HepG2 (cell line): ENCODE measurements around the gene BDNF.

Source experiments
- FOXA1 ChIP-seq, 2 experiments: fragments of 450-650 bp in 1 of 2; sonication (generic) in 1 of 2; formaldehyde crosslinking in 1 of 2; IDR thresholded peaks; 2 replicates each; pipeline versions ENCODE4 v1.4.0 to v1.6.1; 2016 to 2020; ENCODE audit warnings: missing genetic modification reagents in 1 of 2
- JUNB ChIP-seq: sonication (generic); formaldehyde crosslinking; IDR thresholded peaks from 2 replicates; pipeline ENCODE4 v1.8.0; 2022; ENCODE audit warnings: missing genetic modification reagents, mild to moderate bottlenecking, borderline replicate concordance
- JUND ChIP-seq: sonication (generic); formaldehyde crosslinking; IDR thresholded peaks from 2 replicates; pipeline ENCODE4 v1.8.0; 2022; ENCODE audit warnings: mild to moderate bottlenecking, missing genetic modification reagents
- YY1 ChIP-seq: IDR thresholded peaks from 2 replicates; pipeline ENCODE4 v1.6.1; 2011; ENCODE audit warnings: low read length, low read depth, moderate library complexity, mild to moderate bottlenecking; ENCODE audit not compliant: insufficient read depth, insufficient replicate concordance
- ZBTB20 ChIP-seq: sonication (generic); formaldehyde crosslinking; IDR thresholded peaks from 2 replicates; pipeline ENCODE4 v1.8.1; 2023; ENCODE audit warnings: missing genetic modification reagents, low read depth, mild to moderate bottlenecking, borderline replicate concordance
- ZSCAN29 ChIP-seq: sonication (generic); formaldehyde crosslinking; conservative IDR thresholded peaks from 2 replicates; pipeline ENCODE4 v1.4.0; 2020; ENCODE audit warnings: mild to moderate bottlenecking, missing genetic modification reagents
- TF ChIP-seq, protein P1 (sequence below): sonication (generic); formaldehyde crosslinking; IDR thresholded peaks from 2 replicates; pipeline ENCODE4 v1.5.0; 2020; ENCODE audit warnings: mild to moderate bottlenecking, missing genetic modification reagents, moderate library complexity
- TF ChIP-seq, protein P2 (sequence below): sonication (generic); formaldehyde crosslinking; conservative IDR thresholded peaks from 2 replicates; pipeline ENCODE4 v1.4.0; 2020; ENCODE audit warnings: missing genetic modification reagents
- TF ChIP-seq, protein P3 (sequence below): sonication (generic); formaldehyde crosslinking; IDR thresholded peaks from 2 replicates; pipeline ENCODE4 v1.8.0; 2022; ENCODE audit warnings: mild to moderate bottlenecking, missing genetic modification reagents, moderate library complexity

- TF ChIP-seq FOXA1 (IDR thresholded peaks at IDR 0.05) (no peak), FOXA1 (CRISPR knock-in tag; IDR thresholded peaks at IDR 0.05) (no peak), ZBTB20 (CRISPR knock-in tag) (no peak), JUND (CRISPR knock-in tag) (no peak), YY1 (no peak), ZSCAN29 (CRISPR knock-in tag) (no peak), JUNB (CRISPR knock-in tag) (no peak)
- TF ChIP-seq, protein P1, sequence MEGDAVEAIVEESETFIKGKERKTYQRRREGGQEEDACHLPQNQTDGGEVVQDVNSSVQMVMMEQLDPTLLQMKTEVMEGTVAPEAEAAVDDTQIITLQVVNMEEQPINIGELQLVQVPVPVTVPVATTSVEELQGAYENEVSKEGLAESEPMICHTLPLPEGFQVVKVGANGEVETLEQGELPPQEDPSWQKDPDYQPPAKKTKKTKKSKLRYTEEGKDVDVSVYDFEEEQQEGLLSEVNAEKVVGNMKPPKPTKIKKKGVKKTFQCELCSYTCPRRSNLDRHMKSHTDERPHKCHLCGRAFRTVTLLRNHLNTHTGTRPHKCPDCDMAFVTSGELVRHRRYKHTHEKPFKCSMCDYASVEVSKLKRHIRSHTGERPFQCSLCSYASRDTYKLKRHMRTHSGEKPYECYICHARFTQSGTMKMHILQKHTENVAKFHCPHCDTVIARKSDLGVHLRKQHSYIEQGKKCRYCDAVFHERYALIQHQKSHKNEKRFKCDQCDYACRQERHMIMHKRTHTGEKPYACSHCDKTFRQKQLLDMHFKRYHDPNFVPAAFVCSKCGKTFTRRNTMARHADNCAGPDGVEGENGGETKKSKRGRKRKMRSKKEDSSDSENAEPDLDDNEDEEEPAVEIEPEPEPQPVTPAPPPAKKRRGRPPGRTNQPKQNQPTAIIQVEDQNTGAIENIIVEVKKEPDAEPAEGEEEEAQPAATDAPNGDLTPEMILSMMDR, result no peak
- TF ChIP-seq, protein P2, sequence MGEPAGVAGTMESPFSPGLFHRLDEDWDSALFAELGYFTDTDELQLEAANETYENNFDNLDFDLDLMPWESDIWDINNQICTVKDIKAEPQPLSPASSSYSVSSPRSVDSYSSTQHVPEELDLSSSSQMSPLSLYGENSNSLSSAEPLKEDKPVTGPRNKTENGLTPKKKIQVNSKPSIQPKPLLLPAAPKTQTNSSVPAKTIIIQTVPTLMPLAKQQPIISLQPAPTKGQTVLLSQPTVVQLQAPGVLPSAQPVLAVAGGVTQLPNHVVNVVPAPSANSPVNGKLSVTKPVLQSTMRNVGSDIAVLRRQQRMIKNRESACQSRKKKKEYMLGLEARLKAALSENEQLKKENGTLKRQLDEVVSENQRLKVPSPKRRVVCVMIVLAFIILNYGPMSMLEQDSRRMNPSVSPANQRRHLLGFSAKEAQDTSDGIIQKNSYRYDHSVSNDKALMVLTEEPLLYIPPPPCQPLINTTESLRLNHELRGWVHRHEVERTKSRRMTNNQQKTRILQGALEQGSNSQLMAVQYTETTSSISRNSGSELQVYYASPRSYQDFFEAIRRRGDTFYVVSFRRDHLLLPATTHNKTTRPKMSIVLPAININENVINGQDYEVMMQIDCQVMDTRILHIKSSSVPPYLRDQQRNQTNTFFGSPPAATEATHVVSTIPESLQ (CRISPR knock-in tag), result no peak
- TF ChIP-seq, protein P3, sequence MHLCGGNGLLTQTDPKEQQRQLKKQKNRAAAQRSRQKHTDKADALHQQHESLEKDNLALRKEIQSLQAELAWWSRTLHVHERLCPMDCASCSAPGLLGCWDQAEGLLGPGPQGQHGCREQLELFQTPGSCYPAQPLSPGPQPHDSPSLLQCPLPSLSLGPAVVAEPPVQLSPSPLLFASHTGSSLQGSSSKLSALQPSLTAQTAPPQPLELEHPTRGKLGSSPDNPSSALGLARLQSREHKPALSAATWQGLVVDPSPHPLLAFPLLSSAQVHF (CRISPR knock-in tag), result no peak
Measured at GRCh38 chr11:27625347-27625912, 74.8 kb downstream of the BDNF start.
